HepG2 (cell line): ENCODE measurements around the gene TSACC. TPM values are rescaled to one million over a fixed set of nuclear protein-coding genes. Genes with fewer than 3 reads are reported as not detected.

Experiments used
- BCL6 ChIP-seq: IDR thresholded peaks from 2 replicates; pipeline ENCODE4 v1.6.1; 2016; ENCODE audit warnings: missing genetic modification reagents, missing compliant biosample characterization
- DR1 ChIP-seq: sonication (generic); formaldehyde crosslinking; IDR thresholded peaks from 2 replicates; pipeline ENCODE4 v1.8.0; 2021; ENCODE audit warnings: mild to moderate bottlenecking, missing genetic modification reagents, inconsistent platforms
- ELF3 ChIP-seq: IDR thresholded peaks from 2 replicates; pipeline ENCODE4 v1.6.1; 2016; ENCODE audit warnings: missing genetic modification reagents, missing compliant biosample characterization
- FOXA3 ChIP-seq: IDR thresholded peaks from 2 replicates; pipeline ENCODE4 v1.6.1; 2016; ENCODE audit warnings: missing genetic modification reagents, missing compliant biosample characterization
- FOXK2 ChIP-seq: fragments of 450-650 bp; IDR thresholded peaks from 2 replicates; pipeline ENCODE4 v1.6.1; 2016
- GTF3A ChIP-seq: sonication (generic); formaldehyde crosslinking; conservative IDR thresholded peaks from 2 replicates; pipeline ENCODE4 v1.4.0; 2020; ENCODE audit warnings: mild to moderate bottlenecking, missing genetic modification reagents
- HIC2 ChIP-seq: sonication (generic); formaldehyde crosslinking; IDR thresholded peaks from 2 replicates; pipeline ENCODE4 v1.9.0; 2022; ENCODE audit warnings: low read depth, missing genetic modification reagents
- HNF4G ChIP-seq, 2 experiments: sonication (generic) in 1 of 2; formaldehyde crosslinking in 1 of 2; IDR thresholded peaks; 2 replicates each; pipeline versions ENCODE4 v1.4.0 to v1.6.1; 2011 to 2020; ENCODE audit warnings: borderline replicate concordance in 2 of 2, low read depth in 2 of 2, mild to moderate bottlenecking in 2 of 2, low read length in 1 of 2, missing genetic modification reagents in 1 of 2, moderate library complexity in 1 of 2
- KDM5B ChIP-seq: sonication (generic); formaldehyde crosslinking; IDR thresholded peaks from 2 replicates; pipeline ENCODE4 v1.4.0; 2020; ENCODE audit warnings: missing genetic modification reagents, mild to moderate bottlenecking, borderline replicate concordance
- MAX ChIP-seq: IDR thresholded peaks from 2 replicates; pipeline ENCODE4 v1.6.1; 2012; ENCODE audit warnings: inconsistent platforms
- PHF5A ChIP-seq: IDR thresholded peaks from one replicate; pipeline ENCODE4 v1.6.1; 2018; ENCODE audit warnings: low read depth, missing genetic modification reagents; ENCODE audit not compliant: unreplicated experiment
- PHF8 ChIP-seq: sonication (generic); formaldehyde crosslinking; IDR thresholded peaks from 2 replicates; pipeline ENCODE4 v1.5.0; 2020; ENCODE audit warnings: missing genetic modification reagents
- POGK ChIP-seq: sonication (generic); formaldehyde crosslinking; conservative IDR thresholded peaks from 2 replicates; pipeline ENCODE4 v1.8.0; 2022; ENCODE audit warnings: mild to moderate bottlenecking, moderate library complexity, missing genetic modification reagents
- SALL1 ChIP-seq: sonication (generic); formaldehyde crosslinking; IDR thresholded peaks from 2 replicates; pipeline ENCODE4 v1.8.0; 2022; ENCODE audit warnings: mild to moderate bottlenecking, missing genetic modification reagents
- SOX6 ChIP-seq, 2 experiments: fragments of 450-650 bp in 1 of 2; sonication (generic) in 1 of 2; formaldehyde crosslinking in 1 of 2; IDR thresholded peaks; 2 replicates each; pipeline versions ENCODE4 v1.4.0 to v1.6.1; 2017 to 2020; ENCODE audit warnings: antibody characterized with exemption in 1 of 2, mild to moderate bottlenecking in 1 of 2, missing genetic modification reagents in 1 of 2
- TEAD2 ChIP-seq: sonication (generic); formaldehyde crosslinking; IDR thresholded peaks from 2 replicates; pipeline ENCODE4 v1.9.0; 2021; ENCODE audit warnings: missing genetic modification reagents
- TGIF2 ChIP-seq: IDR thresholded peaks from 2 replicates; pipeline ENCODE4 v1.6.1; 2016; ENCODE audit warnings: control low read depth, missing compliant biosample characterization
- ZFP36 ChIP-seq: fragments of 150-350 bp; IDR thresholded peaks from 2 replicates; pipeline ENCODE4 v1.6.1; 2018; ENCODE audit warnings: borderline replicate concordance, low read length, low read depth; ENCODE audit not compliant: partially characterized antibody
- ZMYM4 ChIP-seq: sonication (generic); formaldehyde crosslinking; IDR thresholded peaks from 2 replicates; pipeline ENCODE4 v1.8.1; 2023; ENCODE audit warnings: mild to moderate bottlenecking, missing genetic modification reagents
- ZNF20 ChIP-seq: sonication (generic); formaldehyde crosslinking; IDR thresholded peaks from 2 replicates; pipeline ENCODE4 v1.4.0; 2020; ENCODE audit warnings: mild to moderate bottlenecking, moderate library complexity, missing genetic modification reagents
- ZNF276 ChIP-seq: sonication (generic); formaldehyde crosslinking; IDR thresholded peaks from 2 replicates; pipeline ENCODE4 v1.4.0; 2020; ENCODE audit warnings: mild to moderate bottlenecking, low read depth, missing genetic modification reagents
- ZNF292 ChIP-seq: sonication (generic); formaldehyde crosslinking; IDR thresholded peaks from 2 replicates; pipeline ENCODE4 v1.8.1; 2022; ENCODE audit warnings: mild to moderate bottlenecking, low read depth, missing genetic modification reagents, borderline replicate concordance
- ZNF383 ChIP-seq: sonication (generic); formaldehyde crosslinking; IDR thresholded peaks from 2 replicates; pipeline ENCODE4 v1.4.0; 2020; ENCODE audit warnings: missing genetic modification reagents, mild to moderate bottlenecking, borderline replicate concordance
- ZSCAN29 ChIP-seq: sonication (generic); formaldehyde crosslinking; conservative IDR thresholded peaks from 2 replicates; pipeline ENCODE4 v1.4.0; 2020; ENCODE audit warnings: mild to moderate bottlenecking, missing genetic modification reagents
- polyA plus RNA-seq, 8 experiments: library from polyadenylated mRNA; depleted of rRNA in 3 of 8; stranded (reverse) in 7 of 8; unstranded in 1 of 8; fragments of >200 nt; fragmentation: Illumina TruSeq in 4 of 8; extraction: Trizol in 4 of 8; gene quantifications; 2 replicates each; pipeline versions ENCODE4 v1.2.1 to v1.2.3, GENCODE V29; 2011 to 2016; ENCODE audit warnings: low read depth in 4 of 8, missing spikeins in 1 of 8, mixed read lengths in 1 of 8; ENCODE audit not compliant: insufficient read depth in 1 of 8
- total RNA-seq, 5 experiments: library from RNA; depleted of rRNA; stranded (reverse); fragments of >200 nt; fragmentation: Illumina TruSeq; extraction: Trizol; gene quantifications; 2 replicates each; pipeline ENCODE4 v1.2.3, GENCODE V29; 2016; ENCODE audit warnings: low read depth in 1 of 5

TSACC gene
- total and polyA plus RNA-seq, 2 of the 13 experiments (the other 11 are each of a cell fraction or from before 2014, with no cell fraction given): 1.5 to 2.6 TPM

- 0 out of 2 replicates have a peak, but pooled peaks have one; percentile 31 for TF ChIP-seq BCL6 (CRISPR knock-in tag)
- no peak for TF ChIP-seq ZFP36
- 0 out of 2 replicates have a peak, but pooled peaks have one; percentile 41 for TF ChIP-seq GTF3A (CRISPR knock-in tag)
- TF ChIP-seq MAX: peak; percentile 46; the same call in 1 of the 2 replicates
- TF ChIP-seq PHF5A: peak; percentile 32
- TF ChIP-seq PHF8 (CRISPR knock-in tag): 0 out of 2 replicates have a peak, but pooled peaks have one; percentile 18
- no peak for TF ChIP-seq ZNF20
- TF ChIP-seq SOX6 (IDR thresholded peaks at IDR 0.05): no peak
- peak; percentile 66 for TF ChIP-seq SOX6 (CRISPR knock-in tag; IDR thresholded peaks at IDR 0.05)
- TF ChIP-seq DR1 (CRISPR knock-in tag): no peak
- TF ChIP-seq FOXK2: no peak
- peak; percentile 68 for TF ChIP-seq SALL1 (CRISPR knock-in tag)
- TF ChIP-seq KDM5B: peak; percentile 68; the same call in 1 of the 2 replicates
- TF ChIP-seq ZNF383 (CRISPR knock-in tag): no peak
- peak; percentile 52; the same call in 1 of the 2 replicates for TF ChIP-seq ZMYM4
- TF ChIP-seq POGK (CRISPR knock-in tag): peak; percentile 49; the same call in 1 of the 2 replicates
- TF ChIP-seq HNF4G (IDR thresholded peaks at IDR 0.05; ENCODE audit: borderline replicate concordance, low read depth, low read length): peak; percentile 25; the same call in 1 of the 2 replicates
- TF ChIP-seq HNF4G (CRISPR knock-in tag; IDR thresholded peaks at IDR 0.05; ENCODE audit: borderline replicate concordance, low read depth): peak; percentile 31; the same call in 1 of the 2 replicates
- peak; percentile 43; the same call in 1 of the 2 replicates for TF ChIP-seq FOXA3 (CRISPR knock-in tag)
- peak; percentile 47; the same call in 1 of the 2 replicates for TF ChIP-seq ZNF292 (CRISPR knock-in tag)
- no peak for TF ChIP-seq ZNF276
- TF ChIP-seq ZSCAN29 (CRISPR knock-in tag): no peak
- TF ChIP-seq TEAD2: no peak
- TF ChIP-seq HIC2: 0 out of 2 replicates have a peak, but pooled peaks have one; percentile 33
- TF ChIP-seq ELF3 (CRISPR knock-in tag): 0 out of 2 replicates have a peak, but pooled peaks have one; percentile 22
- TF ChIP-seq TGIF2 (CRISPR knock-in tag): 0 out of 2 replicates have a peak, but pooled peaks have one; percentile 46
Observed at GRCh38 chr1:156356875-156357534, 18.7 kb downstream of the TSACC start (continued).
